Hepatocyte (in vitro differentiated cells): ENCODE data around the gene MYO3B. TPM values are rescaled to one million over a fixed set of nuclear protein-coding genes. Genes with fewer than 3 reads are reported as not detected.

Experiments used
- DNase-seq: peaks from one replicate; pipeline ENCODE4 v3.0.0-alpha.2; 2016; ENCODE audit warnings: low spot score
- H2AFZ ChIP-seq: fragments of 200-600 bp; sonication (generic); 2 replicates; pipeline ENCODE4 v1.6.0; 2016; ENCODE audit warnings: antibody characterized with exemption, mild to moderate bottlenecking
- H3K27ac ChIP-seq: fragments of 200-600 bp; sonication (generic); 2 replicates; pipeline ENCODE4 v1.5.1; 2016; ENCODE audit warnings: mild to moderate bottlenecking
- H3K27me3 ChIP-seq: fragments of 200-600 bp; sonication (generic); 2 replicates; pipeline ENCODE4 v1.6.1; 2016
- H3K36me3 ChIP-seq: fragments of 200-600 bp; sonication (generic); replicated peaks from 2 replicates; pipeline ENCODE4 v1.5.1; 2016; ENCODE audit warnings: low read depth; ENCODE audit not compliant: insufficient read depth
- H3K4me1 ChIP-seq: fragments of 200-600 bp; sonication (generic); 2 replicates; pipeline ENCODE4 v1.5.1; 2016; ENCODE audit warnings: mild to moderate bottlenecking, moderate library complexity; ENCODE audit not compliant: insufficient read depth
- H3K4me2 ChIP-seq: fragments of 200-600 bp; sonication (generic); 2 replicates; pipeline ENCODE4 v1.6.0; 2016
- H3K4me3 ChIP-seq: fragments of 200-600 bp; sonication (generic); 2 replicates; pipeline ENCODE4 v1.5.1; 2016; ENCODE audit warnings: mild to moderate bottlenecking
- H3K79me2 ChIP-seq: fragments of 200-600 bp; sonication (generic); 2 replicates; pipeline ENCODE4 v1.6.0; 2017; ENCODE audit warnings: mild to moderate bottlenecking
- H3K9me2 ChIP-seq: fragments of 200-600 bp; sonication (generic); replicated peaks from 2 replicates; pipeline ENCODE4 v1.6.0; 2017; ENCODE audit warnings: mild to moderate bottlenecking; ENCODE audit not compliant: insufficient read depth
- H3K9me3 ChIP-seq: fragments of 200-600 bp; sonication (generic); 2 replicates; pipeline ENCODE4 v1.5.1; 2016; ENCODE audit warnings: low read depth, mild to moderate bottlenecking
- H4K20me1 ChIP-seq: fragments of 200-600 bp; sonication (generic); 2 replicates; pipeline ENCODE4 v1.6.0; 2016; ENCODE audit warnings: mild to moderate bottlenecking; ENCODE audit not compliant: insufficient read depth, poor library complexity, severe bottlenecking
- EZH2 ChIP-seq: fragments of 200-600 bp; sonication (generic); IDR thresholded peaks from 2 replicates; pipeline ENCODE4 v1.6.1; 2016; ENCODE audit warnings: antibody characterized with exemption, mild to moderate bottlenecking, borderline replicate concordance
- EZH2phosphoT487 ChIP-seq: fragments of 200-600 bp; sonication (generic); IDR thresholded peaks from one replicate; pipeline ENCODE4 v1.6.1; 2018; ENCODE audit warnings: antibody characterized with exemption, mild to moderate bottlenecking, low read depth, moderate library complexity; ENCODE audit not compliant: unreplicated experiment, severe bottlenecking
- WGBS: methylation state at CpG from one replicate; pipeline ENCODE4 v1.1.6; 2016; ENCODE audit warnings: low lambda C conversion rate; ENCODE audit errors: missing lambda C conversion rate; 5-methylcytosine and 5-hydroxymethylcytosine counted together
- polyA plus RNA-seq: library from polyadenylated mRNA; unstranded; fragments of >200 nt; fragmentation: Nextera tagmentation; extraction: Ambion mirVana; gene quantifications from 2 replicates; pipeline ENCODE4 v1.2.1, GENCODE V29; 2016
- total RNA-seq: library from RNA; depleted of rRNA; stranded (reverse); fragments of >200 nt; gene quantifications from 2 replicates; pipeline ENCODE4 v1.2.3, GENCODE V29; 2014
- TF ChIP-seq, protein P1 (sequence below): fragments of 200-600 bp; sonication (generic); IDR thresholded peaks from 2 replicates; pipeline ENCODE4 v1.5.1; 2016; ENCODE audit warnings: antibody characterized with exemption, mild to moderate bottlenecking; ENCODE audit not compliant: poor library complexity

Gene MYO3B
- total and polyA plus RNA-seq, 2 experiments from 2014 or later: 0.63 to 1.1 TPM

DNA sequence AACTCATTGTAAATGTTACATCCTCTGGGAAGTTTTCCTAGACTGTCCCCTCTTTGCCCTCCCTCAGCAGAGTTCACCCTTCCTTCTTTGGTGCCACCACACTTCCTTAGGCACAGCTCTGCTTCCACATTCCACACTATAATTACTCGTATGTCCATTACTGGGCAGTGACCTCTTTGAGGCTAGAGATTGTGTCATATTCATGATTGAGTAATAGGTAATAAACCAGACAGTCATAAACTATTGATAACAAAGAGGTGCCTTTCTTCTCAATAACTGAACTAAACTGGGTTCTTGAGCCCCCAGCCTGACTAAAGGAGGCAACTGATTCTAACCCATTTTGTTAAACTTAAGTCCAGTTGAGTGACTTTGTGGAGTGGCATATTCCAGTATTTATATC is 28.3 kb downstream of the MYO3B start:
- H3K27ac ChIP-seq: no peak overlapping the region
- H3K4me2 ChIP-seq: no peak overlapping the region
- H3K36me3 ChIP-seq: no peaks in the 10 kb centered on the region
- 82% methylated on average over 1 of the region's 1 CpG for WGBS
- H3K27me3 ChIP-seq: no peaks in the 10 kb centered on the region
- H3K79me2 ChIP-seq: no peaks in the 10 kb centered on the region
- no peak overlapping the region for H2AFZ ChIP-seq
- TF ChIP-seq EZH2phosphoT487 (no peak), EZH2 (no peak)
- TF ChIP-seq, protein P1, sequence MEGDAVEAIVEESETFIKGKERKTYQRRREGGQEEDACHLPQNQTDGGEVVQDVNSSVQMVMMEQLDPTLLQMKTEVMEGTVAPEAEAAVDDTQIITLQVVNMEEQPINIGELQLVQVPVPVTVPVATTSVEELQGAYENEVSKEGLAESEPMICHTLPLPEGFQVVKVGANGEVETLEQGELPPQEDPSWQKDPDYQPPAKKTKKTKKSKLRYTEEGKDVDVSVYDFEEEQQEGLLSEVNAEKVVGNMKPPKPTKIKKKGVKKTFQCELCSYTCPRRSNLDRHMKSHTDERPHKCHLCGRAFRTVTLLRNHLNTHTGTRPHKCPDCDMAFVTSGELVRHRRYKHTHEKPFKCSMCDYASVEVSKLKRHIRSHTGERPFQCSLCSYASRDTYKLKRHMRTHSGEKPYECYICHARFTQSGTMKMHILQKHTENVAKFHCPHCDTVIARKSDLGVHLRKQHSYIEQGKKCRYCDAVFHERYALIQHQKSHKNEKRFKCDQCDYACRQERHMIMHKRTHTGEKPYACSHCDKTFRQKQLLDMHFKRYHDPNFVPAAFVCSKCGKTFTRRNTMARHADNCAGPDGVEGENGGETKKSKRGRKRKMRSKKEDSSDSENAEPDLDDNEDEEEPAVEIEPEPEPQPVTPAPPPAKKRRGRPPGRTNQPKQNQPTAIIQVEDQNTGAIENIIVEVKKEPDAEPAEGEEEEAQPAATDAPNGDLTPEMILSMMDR: no peak
- H3K4me1 ChIP-seq: no peaks in the 10 kb centered on the region
- H3K9me2 ChIP-seq: no peaks in the 10 kb centered on the region
- H4K20me1 ChIP-seq: no peaks in the 10 kb centered on the region
- no peak for DNase-seq
- peaks cover 6% of the 10 kb centered on the region for H3K9me3 ChIP-seq
- no peak overlapping the region for H3K4me3 ChIP-seq

DNA sequence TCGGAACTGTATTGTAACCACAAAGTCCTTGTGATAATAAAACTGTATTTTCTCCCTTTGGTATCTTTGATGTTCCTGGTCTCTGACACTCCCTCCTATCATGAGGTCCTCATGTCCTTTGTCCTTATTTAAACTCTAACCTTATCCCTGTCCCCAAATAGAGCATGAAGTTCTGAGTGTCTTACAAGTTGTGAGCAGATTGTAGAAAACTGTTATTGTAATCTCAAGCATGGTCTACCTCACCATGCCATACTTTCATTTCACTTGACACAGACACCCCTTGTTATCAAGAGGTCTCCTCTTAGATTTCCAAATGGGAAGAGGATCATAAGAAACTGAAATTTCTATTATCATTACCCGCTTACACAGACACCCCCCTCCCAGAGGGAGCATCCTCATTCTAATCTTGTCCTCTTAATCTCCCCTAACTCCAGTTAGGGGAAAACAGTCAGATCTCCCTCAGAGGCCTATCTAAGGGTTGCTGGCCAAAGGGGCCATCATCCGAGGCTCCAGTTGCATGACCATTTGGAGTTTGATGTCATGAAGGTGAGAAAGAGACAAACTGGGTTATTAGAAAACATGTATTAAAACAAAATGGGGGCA is 29.0 kb downstream of the MYO3B start:
- no peaks in the 10 kb centered on the region for H3K27me3 ChIP-seq
- peaks cover 6% of the 10 kb centered on the region for H3K9me3 ChIP-seq
- H2AFZ ChIP-seq: no peak overlapping the region
- no peaks in the 10 kb centered on the region for H4K20me1 ChIP-seq
- WGBS: 88% methylated on average over 3 of the region's 3 CpGs
- H3K27ac ChIP-seq: no peak overlapping the region
- no peak overlapping the region for H3K4me2 ChIP-seq
- DNase-seq: no peak
- H3K4me3 ChIP-seq: no peak overlapping the region
- H3K9me2 ChIP-seq: no peaks in the 10 kb centered on the region
- TF ChIP-seq EZH2 (no peak), EZH2phosphoT487 (no peak)
- TF ChIP-seq, protein P1: no peak
- no peaks in the 10 kb centered on the region for H3K4me1 ChIP-seq
- H3K36me3 ChIP-seq: no peaks in the 10 kb centered on the region
- no peaks in the 10 kb centered on the region for H3K79me2 ChIP-seq

DNA sequence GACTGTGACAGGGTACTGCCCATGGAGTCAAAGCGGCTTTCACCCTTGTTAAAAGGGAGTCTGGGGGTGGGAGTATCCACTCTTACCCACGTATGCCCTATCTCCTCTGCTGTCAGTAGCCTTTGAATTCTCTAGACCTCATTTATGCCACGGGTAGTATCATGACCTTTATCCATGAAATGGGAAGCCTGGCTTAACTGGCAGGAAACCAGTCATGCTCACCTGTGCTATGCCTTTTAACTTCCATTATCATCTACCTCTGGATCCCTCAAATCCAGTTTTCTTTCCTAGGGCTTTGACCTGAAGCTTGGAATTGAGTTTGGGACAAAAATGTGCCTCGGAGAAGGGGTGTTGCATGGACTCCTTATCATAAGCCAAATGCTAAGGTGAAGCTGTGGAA is 30.0 kb downstream of the MYO3B start:
- no peak overlapping the region for H3K4me3 ChIP-seq
- H3K9me3 ChIP-seq: peaks cover 6% of the 10 kb centered on the region
- H3K27ac ChIP-seq: no peak overlapping the region
- no peaks in the 10 kb centered on the region for H4K20me1 ChIP-seq
- H3K36me3 ChIP-seq: no peaks in the 10 kb centered on the region
- H2AFZ ChIP-seq: no peak overlapping the region
- 74% methylated on average over 4 of the region's 4 CpGs for WGBS
- no peak for DNase-seq
- no peaks in the 10 kb centered on the region for H3K4me1 ChIP-seq
- no peaks in the 10 kb centered on the region for H3K79me2 ChIP-seq
- H3K9me2 ChIP-seq: no peaks in the 10 kb centered on the region
- TF ChIP-seq, protein P1: no peak
- no peak for TF ChIP-seq EZH2phosphoT487
- TF ChIP-seq EZH2: no peak
- H3K4me2 ChIP-seq: no peak overlapping the region
- H3K27me3 ChIP-seq: no peaks in the 10 kb centered on the region

GRCh38 chr2:170208967-170209366 is 31.0 kb downstream of the MYO3B start:
- Histone ChIP-seq H3K36me3 (no peaks in the 10 kb centered on the region), H3K4me1 (peaks cover 8% of the 10 kb centered on the region), H2AFZ (no peak overlapping the region), H3K4me2 (no peak overlapping the region), H3K4me3 (no peak overlapping the region), H4K20me1 (no peaks in the 10 kb centered on the region), H3K9me3 (peaks cover 6% of the 10 kb centered on the region), H3K79me2 (no peaks in the 10 kb centered on the region), H3K27ac (no peak overlapping the region), H3K27me3 (no peaks in the 10 kb centered on the region), H3K9me2 (no peaks in the 10 kb centered on the region)
- DNase-seq: no peak
- WGBS: 81% methylated on average over 2 of the region's 2 CpGs
- TF ChIP-seq EZH2: no peak
- no peak for TF ChIP-seq EZH2phosphoT487
- TF ChIP-seq, protein P1: no peak
